Measurements from ENCODE around the gene SELENOI.
A peak's percentile ranks its signal among the peaks of the same experiment; 100 is the strongest.
"Not testable (repeated sequence)": the region's sequence is repeated elsewhere in the genome, so short reads cannot be mapped to it uniquely, and the experiment has no call there.

Gene SELENOI

DNA sequence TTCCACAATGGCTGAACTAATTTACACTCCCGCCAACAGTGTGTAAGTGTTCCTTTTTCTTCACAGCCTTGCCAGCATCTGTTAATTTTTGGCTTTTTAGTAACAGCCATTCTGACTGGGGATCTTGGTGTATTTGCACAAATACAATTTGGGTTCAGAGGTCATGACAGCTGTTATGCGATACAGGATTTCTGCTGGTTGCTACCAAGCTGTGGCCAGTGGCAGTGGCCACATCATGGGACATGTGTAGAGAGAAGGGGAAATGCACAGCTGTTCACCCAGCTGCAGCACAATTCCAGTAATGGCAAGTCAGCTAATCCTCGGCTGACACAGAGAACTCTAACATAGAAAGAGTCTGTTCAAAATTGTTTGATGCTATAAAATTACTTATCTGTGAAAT lies 21.0 kb upstream of the SELENOI start:
- TF ChIP-seq, protein P1, sequence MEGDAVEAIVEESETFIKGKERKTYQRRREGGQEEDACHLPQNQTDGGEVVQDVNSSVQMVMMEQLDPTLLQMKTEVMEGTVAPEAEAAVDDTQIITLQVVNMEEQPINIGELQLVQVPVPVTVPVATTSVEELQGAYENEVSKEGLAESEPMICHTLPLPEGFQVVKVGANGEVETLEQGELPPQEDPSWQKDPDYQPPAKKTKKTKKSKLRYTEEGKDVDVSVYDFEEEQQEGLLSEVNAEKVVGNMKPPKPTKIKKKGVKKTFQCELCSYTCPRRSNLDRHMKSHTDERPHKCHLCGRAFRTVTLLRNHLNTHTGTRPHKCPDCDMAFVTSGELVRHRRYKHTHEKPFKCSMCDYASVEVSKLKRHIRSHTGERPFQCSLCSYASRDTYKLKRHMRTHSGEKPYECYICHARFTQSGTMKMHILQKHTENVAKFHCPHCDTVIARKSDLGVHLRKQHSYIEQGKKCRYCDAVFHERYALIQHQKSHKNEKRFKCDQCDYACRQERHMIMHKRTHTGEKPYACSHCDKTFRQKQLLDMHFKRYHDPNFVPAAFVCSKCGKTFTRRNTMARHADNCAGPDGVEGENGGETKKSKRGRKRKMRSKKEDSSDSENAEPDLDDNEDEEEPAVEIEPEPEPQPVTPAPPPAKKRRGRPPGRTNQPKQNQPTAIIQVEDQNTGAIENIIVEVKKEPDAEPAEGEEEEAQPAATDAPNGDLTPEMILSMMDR (IDR thresholded peaks at IDR 0.05; ENCODE audit: low read depth, low read length, missing control alignments) = no peak
- no peak overlapping the region for H3K4me3 ChIP-seq (ENCODE audit: low read depth, low read length)
- in situ Hi-C loops (cut with HindIII; ENCODE audit: low pct_ligation_motif_present, low sequenced_read_pairs) = no loop called here

DNA sequence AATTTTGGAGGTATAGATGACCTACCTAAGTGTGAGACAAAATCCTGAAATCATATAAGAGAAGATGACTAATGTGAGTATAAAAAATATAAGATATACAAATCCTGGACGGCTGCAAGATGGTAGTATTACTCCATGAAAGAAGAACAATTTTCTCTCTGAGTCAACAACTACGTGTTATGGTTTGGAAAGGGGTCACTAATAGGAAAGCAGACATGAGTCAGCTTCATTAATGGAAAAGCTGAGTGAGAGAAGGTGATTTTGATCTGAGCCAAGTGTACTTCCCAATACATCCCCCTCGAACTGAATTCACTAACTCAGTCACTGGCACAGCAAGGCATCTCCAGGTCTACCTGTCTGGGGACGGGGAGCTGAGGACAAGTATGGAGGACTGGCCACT lies 20.1 kb upstream of the SELENOI start:
- H3K27me3 ChIP-seq (replicated peaks) = no peaks in the 10 kb centered on the region
- DNase-seq = no peak
- in situ Hi-C loops (cut with HindIII; ENCODE audit: low pct_ligation_motif_present, low sequenced_read_pairs) = no loop called here
- no peaks in the 10 kb centered on the region for H3K36me3 ChIP-seq (replicated peaks)
- H3K4me3 ChIP-seq (ENCODE audit: low read depth, low read length) = no peak overlapping the region
- TF ChIP-seq, protein P1 (IDR thresholded peaks at IDR 0.05; ENCODE audit: low read depth, low read length, missing control alignments) = no peak
- H3K27ac ChIP-seq = no peak overlapping the region

More for the DNA sequence above, 21.0 kb upstream of the SELENOI start:
- H3K27me3 ChIP-seq (replicated peaks) = no peaks in the 10 kb centered on the region
- DNase-seq = no peak
- no peaks in the 10 kb centered on the region for H3K36me3 ChIP-seq (replicated peaks)
- H3K27ac ChIP-seq = no peak overlapping the region

DNA sequence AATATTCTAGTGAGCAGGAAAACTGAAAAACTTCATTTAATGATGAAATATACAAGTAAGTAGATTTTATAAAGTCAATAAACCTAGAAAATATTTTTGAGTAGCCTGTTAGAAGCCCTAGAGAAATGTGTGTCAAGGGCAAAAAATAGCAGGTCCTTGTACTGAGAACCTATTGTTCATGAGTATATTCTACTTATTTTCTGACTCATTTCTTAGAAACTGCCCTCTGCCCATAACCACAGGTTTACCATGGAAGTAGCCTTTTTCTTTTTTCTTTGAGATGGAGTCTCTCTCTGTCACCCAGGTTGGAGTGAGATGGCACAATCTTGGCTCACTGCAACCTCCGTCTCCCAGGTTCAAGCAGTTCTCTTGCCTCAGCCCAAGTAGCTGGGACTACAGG lies 19.4 kb upstream of the SELENOI start:
- in situ Hi-C loops (cut with HindIII; ENCODE audit: low pct_ligation_motif_present, low sequenced_read_pairs) = no loop called here
- TF ChIP-seq, protein P1 (IDR thresholded peaks at IDR 0.05; ENCODE audit: low read depth, low read length, missing control alignments) = no peak
- no peak for DNase-seq
- Histone ChIP-seq H3K27ac (no peak overlapping the region), H3K4me3 (ENCODE audit: low read depth, low read length) (no peak overlapping the region), H3K27me3 (replicated peaks) (no peaks in the 10 kb centered on the region), H3K36me3 (replicated peaks) (no peaks in the 10 kb centered on the region)

DNA sequence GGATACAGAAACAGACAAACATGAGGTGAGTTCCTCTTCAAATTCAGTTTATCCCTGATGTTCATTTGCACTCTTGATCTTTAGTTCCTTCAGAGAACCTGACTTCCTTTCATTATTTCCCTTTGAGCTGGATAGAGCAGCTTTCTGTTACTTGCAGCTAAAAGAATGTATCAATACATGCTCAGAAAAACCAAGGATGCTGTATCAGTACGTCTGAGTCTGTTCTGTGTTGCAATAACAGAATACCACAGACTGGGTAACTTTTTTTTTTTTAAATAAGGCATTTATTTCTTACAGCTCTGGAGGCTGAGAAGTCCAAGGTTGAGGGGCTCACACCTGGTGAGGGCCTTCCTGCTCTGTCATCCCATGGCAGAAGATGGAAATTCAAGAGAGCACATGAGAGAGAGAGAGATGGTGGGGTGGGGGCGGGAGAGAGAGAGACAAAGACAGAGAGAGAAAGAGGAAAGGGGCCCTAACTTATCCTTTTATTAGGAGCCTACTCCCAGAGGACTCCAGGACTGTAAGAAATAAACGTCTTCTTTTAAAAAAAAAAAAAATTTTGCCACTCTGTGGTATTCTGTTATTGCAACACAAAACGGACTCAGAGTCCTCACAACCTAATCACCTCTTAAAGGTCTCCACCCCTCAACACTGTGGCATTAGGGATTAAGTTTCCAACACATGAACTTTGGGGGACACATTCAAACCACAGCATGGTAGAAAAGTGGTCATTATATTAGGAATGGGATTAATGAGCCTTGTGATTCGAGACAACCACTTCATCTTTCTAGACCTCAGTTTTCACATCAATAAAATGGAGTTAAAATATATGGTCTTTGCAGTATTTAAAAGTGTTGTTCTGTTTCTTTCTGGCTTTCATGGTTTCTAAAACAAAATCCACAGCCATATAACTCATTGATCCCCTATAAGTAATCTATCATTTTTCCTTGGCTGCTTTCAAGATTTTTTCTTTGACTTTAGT lies 18.4 kb upstream of the SELENOI start:
- Histone ChIP-seq H3K4me3 (ENCODE audit: low read depth, low read length) (no peak overlapping the region), H3K36me3 (replicated peaks) (no peaks in the 10 kb centered on the region), H3K27me3 (replicated peaks) (no peaks in the 10 kb centered on the region), H3K27ac (no peak overlapping the region)
- TF ChIP-seq, protein P1 (IDR thresholded peaks at IDR 0.05; ENCODE audit: low read depth, low read length, missing control alignments) = no peak
- peak; percentile 6 for DNase-seq
- in situ Hi-C loops (cut with HindIII; ENCODE audit: low pct_ligation_motif_present, low sequenced_read_pairs) = no loop called here

DNA sequence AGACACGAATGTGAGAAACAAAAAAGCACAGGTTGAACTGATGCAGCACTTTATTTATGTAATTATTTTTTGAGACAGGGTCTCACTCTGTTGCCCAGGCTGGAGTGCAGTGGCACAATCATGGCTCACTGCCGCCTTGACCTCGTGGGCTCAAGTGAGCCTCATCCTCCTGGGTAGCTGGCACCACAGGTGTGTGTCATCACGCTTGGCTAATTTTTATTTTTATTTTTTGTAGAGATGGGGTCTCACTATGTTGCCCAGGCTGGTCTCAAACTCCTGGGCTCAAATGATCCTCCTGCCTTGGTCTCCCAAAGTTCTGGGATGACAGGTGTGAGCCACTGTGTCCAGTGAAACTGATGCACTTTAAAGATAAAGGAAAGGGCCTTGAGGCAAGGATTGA lies 16.9 kb upstream of the SELENOI start:
- DNase-seq; H3K27ac ChIP-seq; H3K4me3 ChIP-seq (ENCODE audit: low read depth, low read length); H3K27me3 ChIP-seq (replicated peaks); H3K36me3 ChIP-seq (replicated peaks); in situ Hi-C loops (cut with HindIII; ENCODE audit: low pct_ligation_motif_present, low sequenced_read_pairs): not testable (repeated sequence)

DNA sequence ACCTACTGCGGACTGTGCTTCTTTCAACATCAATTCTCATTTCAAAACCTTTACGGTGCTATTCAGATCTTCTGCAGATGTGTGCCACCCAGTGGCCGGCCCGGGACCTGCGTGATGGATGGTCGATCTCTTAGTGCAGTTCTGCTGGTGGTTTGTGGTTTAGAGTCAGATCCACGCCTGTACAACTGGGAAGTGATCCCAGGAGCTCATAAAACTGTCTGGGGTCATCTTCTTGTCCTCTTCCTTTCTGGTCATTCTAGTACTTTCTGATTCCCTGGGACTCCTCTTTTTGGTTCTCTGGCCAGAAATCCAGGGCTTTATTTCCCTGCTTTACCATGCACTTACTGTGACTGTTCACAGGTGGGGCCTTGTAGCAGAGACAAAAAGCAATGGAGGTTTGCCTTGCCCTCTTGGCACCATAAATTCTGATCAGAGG lies 15.8 kb upstream of the SELENOI start:
- DNase-seq = peak; percentile 85
- Histone ChIP-seq H3K27ac (no peak overlapping the region), H3K27me3 (replicated peaks) (no peaks in the 10 kb centered on the region), H3K4me3 (ENCODE audit: low read depth, low read length) (no peak overlapping the region), H3K36me3 (replicated peaks) (no peaks in the 10 kb centered on the region)
- in situ Hi-C loops (cut with HindIII; ENCODE audit: low pct_ligation_motif_present, low sequenced_read_pairs) = no loop called here
- TF ChIP-seq, protein P1 (IDR thresholded peaks at IDR 0.05; ENCODE audit: low read depth, low read length, missing control alignments) = peak; percentile 94
